ENCODE measurements around the gene TCF20.

TCF20 gene

DNA sequence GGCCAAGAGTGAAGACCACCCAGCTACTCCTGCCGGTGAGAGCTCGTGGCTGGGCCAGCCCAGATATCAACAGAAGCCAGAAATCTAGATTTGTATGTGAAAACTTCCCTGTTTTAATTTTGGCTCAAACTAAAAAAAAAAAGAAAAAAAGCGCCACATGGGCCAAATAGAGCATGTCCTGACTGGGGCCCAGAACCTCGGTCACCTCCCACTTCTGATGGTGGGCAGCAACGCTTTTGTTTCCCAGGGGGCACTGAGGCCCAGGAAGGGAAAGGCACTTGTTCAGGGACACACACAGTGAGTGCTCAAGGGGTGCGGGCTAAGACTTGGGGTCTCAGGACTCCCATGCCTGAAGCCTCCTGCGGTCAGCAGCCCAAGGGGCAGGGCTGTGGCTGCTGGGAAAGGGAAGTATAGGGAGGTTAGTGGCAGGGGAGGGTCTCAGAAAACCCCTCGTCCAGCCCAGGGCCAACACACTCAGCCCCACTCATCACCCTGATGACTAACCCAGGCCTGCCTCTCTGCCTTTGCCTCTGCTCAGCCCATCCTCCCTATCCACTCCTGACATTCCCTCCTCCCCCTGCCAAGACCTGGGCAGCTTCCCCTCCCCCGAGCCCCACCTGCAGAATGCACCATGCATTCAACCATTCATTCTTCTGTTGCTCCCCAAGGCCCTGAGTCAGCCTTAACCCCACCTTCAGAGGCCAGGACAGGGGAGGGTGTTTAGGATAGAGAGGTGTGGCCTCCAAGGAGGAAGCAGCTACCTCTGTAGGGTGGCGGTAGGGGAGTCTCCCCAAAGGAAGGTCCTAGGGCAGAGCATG is 30.0 kb upstream of the TCF20 start:
- peak; percentile 90 for DNase-seq (ENCODE audit: low spot score)

DNA sequence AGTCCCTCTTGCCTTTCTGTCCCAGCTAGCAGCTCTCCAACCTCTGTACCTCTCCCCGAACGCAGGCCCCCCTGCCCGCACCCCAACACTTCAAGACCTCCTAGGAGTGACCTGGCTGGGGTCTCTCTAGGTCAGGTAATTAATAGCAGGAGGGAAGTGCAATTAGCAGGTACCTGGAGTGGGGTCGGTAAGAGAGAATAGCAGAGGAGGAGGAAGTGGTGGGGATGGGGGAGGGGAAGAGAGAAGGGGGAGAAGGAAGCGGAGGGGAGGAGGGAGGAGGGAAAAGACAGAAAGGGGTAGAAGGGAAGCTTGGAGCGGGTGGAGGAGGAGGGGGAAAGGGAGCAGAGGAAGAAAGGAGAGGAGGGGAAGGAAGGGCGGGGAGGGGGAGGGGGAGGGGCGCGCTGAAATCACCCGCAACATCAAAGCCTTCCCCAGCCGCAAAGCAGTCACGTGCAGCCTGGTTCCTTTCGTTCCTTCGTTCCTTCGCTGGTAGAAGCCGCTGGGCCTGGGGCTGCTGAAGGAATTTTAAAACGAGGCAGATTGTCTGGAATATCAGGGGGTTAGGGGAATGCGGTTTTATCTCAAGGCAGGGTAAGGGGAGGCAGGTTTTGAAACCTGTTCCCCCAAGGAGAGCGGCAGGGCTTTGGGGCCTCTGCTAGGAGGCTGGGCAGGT is 29.3 kb upstream of the TCF20 start:
- DNase-seq (ENCODE audit: low spot score), result peak; percentile 49

DNA sequence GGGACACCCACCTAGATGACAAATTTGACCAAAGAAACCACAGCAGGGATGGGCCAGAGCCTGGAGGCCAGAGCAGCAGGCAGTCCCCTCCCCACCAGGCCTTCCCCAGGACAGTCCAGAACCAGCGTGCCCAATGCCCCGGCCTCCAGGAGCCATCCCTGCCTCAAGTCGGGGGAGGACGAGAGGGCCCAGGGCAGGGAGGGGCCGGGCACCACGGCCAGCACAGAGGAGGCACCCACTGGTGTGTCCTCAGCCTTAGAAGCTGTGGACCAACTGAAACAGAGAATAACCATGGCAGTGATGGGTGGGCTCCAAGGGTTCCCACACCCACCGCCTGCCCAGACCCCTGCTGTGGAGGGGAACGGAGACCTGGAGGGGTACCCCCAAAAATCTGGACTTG is 28.3 kb upstream of the TCF20 start:
- DNase-seq (ENCODE audit: low spot score), result no peak

DNA sequence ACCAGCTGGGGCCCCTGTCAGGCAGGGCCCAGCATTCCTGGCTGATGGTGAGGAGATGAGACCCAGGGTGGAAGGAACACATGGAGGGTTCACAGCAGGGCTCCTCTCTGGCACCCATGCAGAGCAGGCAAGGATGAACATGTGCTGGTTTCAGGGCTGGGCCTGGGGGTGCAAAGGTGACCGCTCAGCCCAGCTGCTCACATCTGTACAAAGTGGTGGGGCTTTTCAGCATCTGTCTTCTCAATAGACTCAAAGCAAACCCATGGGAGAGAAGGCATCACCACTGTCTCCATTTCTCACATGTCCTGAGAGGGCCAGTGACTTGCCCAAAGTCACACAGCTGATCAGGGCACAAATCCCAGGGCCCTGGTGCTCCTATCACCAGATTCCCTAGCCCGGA is 27.3 kb upstream of the TCF20 start:
- DNase-seq (ENCODE audit: low spot score), result no peak

DNA sequence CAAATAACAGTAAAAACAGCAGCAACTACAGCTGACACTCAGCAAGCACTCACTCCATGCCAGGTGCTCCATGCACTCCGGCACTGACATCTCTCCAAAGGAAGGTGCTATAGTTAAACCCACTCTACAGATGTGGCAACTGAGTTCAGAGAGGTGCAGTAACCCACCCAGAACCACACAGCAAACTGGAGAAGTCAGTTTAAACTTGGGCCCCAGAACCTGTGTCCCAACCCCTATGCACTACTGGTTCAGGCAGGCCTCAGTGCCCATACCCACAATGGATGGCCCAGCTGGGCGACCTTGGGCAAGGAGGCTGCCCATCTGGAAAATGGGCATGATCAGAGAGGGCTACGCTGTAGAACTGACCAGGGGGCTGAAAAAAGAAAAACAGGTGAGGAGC is 26.4 kb upstream of the TCF20 start:
- no peak for DNase-seq (ENCODE audit: low spot score)

DNA sequence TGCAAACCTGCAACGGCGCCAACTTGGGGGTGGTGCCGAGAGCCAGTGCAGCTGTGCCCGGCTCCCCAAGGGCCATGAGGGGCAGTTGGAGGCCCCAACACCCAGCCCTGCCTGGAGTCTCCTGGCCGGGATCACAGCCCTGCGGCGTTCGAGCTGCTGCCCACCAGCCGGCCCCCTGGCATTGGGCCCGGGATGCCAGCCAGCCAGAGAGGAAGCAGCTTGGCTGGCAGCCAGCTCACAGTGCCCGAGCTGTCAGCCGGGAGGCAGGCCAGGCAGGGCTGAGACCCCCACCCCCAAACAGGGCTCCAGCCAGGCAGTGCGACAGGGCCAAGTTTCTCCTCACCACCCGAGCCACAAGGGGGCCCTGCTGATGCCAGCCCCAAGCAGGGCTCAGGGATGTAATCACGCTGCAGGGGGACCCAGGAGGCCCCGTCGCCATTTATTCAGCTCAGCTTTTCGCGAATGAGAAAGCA is 26.0 kb upstream of the TCF20 start:
- peak; percentile 66 for DNase-seq (ENCODE audit: low spot score)

DNA sequence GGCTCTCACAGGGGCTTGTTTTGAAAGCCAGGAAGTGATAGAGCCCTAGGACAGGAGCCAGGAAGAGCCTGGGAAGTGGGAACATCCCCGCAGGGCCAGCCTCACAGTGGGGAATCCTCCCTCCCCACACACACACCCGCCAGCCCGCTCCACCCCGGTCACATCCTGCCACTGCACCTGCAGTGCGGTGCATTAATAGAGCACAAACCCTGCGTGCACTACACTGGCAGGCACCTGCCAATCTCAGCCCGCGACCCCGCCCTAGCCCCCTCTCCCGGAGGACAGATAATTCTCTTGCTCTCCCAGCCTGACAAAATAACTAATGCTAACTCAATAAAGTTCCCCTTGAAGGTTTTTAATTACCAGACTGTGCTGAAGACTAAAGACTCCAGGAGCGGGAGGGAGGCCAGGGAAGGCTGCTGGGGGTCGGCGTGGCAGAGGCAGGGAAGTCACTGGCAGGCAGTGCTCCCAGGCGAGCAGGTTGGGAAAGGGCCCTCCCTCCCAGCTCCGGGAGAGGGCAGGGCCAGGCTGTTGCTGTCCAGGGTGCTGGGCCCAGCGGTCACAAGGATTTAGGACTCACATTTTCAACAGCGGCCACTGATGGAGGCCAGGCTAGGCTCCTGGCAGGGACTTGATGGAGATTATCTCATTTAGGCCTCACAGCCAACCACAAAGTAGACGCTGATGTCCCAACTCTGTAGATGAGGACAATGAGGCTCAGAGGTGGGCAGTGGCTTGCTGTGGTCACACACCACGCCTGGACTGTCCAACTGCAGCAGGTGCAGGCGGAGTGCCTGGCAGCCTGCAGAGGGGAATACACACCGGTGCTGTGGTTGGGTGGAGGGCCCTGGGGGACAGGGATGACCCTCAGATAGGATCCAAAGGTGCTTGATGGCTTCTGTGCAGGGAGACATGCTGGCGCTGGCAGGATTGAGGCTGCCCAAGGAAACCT is 23.9 kb upstream of the TCF20 start:
- no peak for DNase-seq (ENCODE audit: low spot score)

DNA sequence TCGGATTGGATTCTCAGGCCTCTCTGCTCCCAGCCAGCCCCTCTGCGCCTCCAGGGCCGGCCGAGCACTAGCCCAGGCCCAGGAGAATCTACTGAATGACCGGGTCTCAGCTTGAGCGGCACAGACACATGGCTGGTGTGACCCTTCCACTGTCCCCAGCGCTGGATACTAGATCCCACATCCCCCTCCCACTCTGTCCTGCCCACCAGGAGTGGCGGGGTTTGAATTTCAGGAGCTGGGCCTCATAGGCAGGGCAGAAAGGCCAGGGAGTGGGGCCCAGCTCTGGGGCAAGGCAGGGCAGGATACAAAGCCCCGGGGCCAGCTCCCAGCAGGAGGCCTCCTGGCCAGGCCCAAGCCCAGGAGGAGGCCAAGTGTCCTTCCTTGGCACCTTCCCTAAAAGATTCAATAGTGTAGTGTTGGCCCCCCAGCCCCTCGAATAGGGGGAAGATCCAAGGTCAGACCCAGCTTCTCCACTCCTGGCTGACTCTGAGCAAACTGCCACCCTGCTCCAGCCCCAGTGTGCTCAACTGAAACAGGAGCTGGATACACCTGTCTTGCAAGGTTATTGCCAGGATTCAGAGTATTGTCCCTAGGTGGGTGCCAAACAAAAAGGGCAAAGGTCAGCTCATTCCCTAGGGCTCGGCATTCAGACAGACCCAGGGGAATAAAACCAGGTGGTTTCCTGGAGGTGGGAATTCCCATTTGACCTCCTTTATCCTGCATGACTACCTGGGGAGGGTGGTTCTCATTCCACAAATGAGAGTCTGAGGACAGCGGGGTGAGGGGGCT is 22.5 kb upstream of the TCF20 start:
- no peak for DNase-seq (ENCODE audit: low spot score)

DNA sequence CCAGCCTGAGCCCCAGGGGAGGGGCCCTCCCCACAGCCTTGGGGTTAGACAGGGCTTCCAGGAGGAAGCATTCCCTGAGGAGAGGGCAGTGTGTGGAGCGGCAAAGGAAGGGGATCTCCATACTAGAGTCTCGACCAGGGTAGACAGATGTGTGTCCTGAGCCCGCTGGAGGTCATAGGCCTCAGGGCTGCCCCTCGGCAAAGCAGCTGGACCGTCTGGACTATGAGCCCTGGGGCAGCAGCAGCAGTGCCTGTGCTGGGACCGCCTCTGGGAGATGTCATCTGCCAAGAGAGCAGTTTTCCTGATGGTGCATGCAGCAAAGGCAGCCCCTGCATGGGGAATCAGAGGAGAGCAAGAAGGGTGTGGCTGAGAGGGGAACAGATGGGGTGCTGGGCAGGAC is 20.8 kb upstream of the TCF20 start:
- DNase-seq (ENCODE audit: low spot score), result no peak

DNA sequence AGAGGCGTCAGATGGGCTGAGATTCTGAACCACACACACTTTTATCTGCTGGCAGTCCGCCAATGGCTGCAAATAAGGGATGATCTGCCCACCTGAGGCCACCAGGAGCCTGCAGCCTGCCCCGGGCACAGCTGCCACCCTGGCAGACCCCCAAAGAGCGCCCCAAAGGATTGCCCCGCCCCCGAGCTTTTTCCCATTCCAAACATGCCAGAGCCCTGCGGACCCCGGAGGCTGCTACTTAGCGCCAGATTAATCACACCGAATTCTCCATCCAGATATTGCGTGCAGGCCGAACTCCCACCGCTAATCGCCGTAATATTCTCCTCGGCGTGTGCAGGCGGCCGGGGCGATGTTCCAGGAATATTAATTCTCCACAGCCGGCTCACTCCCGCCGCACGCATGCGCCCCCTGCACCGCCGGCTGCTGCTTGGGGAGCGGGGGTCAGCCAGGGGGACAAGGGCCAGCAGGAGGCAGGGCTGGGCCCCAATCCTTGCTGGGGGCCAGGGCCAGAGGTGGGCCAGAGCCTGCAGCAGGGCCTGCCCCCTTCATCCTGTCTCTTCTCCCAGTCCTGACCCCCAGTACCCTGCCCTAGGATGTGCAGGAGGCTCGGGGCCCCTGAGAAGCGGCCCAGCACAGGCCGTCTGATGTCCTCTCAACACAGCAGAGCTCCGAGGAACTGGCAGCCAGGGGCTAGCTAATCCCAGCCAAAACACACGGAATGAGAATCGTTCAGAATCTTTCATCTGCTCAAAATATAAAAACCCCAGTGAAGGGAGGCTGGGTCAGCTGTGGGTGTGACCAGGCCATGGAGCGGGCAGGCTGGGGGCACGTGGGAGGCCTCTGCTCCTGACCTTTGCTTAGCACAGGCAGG is 19.5 kb upstream of the TCF20 start:
- DNase-seq (ENCODE audit: low spot score), result no peak

DNA sequence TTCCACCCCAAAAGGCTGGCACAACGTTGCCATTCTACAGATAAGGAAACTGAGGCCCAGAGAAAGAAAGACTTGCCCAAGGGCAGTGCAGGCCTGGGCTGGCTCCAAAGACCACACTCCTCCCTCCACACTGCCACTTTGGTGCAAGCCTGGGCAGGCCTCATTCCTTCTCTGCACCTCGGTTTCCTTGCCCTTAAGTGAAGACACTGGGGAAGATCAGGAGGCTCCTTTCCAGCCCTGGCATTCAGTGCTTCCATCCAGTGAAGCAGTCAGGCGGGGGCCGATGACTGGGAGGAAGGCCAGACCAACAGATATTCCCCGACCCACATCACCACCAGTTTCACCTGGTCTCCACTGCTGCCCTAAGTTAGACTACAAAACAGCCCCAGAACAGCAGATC is 18.3 kb upstream of the TCF20 start:
- no peak for DNase-seq (ENCODE audit: low spot score)

DNA sequence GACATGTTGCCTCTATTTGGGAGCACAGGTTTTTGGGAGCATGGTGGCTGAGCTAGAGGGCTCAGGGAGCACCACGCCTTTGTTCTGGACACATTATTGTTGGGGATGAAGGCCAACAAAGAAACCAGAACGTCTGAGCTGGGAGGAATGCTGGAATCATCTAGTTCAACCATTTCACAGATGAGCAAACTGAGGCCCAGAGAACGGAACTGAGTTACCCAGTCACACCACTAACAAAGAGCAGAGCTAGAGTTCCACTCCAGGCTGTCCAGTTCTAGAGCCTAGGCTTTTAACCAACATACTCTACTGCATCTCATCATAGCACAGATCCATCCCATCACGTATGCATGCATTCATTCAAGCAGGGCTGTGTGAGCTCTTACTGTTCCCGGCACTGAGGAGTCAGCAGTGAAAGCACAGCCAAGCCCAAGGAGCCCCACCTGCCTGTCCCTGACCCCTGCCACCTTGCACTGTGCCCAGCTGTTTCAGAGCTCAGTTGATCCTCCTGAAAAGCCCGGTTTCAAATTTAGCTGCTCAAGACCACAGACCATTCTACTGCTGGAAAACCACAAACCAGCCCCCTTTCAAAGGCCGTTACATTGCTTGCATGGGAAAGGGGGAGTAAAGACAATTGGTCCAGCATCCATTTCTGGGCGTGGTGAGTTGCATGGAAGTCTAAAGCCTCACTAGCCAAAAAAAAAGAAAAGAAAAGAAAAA is 16.9 kb upstream of the TCF20 start:
- DNase-seq (ENCODE audit: low spot score), result no peak

DNA sequence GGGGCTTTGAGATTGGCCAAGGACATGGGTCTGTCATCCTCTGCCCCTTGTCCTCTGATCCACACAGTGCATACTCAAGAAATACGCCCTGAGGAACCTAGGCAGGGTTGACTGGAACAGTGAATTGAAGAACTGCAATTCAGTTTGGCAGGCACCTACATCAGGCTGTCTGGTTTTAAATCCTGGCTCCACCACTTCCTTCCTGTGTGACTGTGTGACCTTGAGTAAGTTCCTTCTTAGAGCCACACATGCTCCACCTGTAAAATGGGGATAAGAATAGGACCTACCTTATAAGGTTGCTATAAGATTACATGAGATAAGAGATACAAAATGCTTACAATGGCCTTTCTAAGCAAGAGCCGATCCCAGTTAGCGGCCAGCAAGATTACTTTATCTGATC is 15.8 kb upstream of the TCF20 start:
- DNase-seq (ENCODE audit: low spot score), result no peak

DNA sequence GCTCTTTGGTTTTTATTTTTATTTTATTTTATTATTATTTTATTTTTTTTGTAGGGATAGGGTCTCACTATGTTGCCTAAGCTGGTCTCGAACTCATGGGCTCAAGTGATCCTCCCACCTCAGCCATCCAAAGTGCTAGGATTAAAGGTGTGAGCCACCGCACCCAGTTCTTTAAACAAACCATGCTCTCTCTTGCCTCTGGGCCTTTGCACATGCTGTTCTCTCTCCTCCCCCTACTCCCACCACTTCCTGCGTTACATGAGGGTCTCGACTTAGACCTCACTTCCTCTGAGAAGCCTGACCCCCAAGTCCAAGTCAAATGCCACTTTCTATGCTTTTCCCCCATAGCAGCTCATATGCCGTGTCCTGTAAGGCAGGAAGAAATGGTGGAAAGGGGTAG is 15.2 kb upstream of the TCF20 start:
- no peak for DNase-seq (ENCODE audit: low spot score)

DNA sequence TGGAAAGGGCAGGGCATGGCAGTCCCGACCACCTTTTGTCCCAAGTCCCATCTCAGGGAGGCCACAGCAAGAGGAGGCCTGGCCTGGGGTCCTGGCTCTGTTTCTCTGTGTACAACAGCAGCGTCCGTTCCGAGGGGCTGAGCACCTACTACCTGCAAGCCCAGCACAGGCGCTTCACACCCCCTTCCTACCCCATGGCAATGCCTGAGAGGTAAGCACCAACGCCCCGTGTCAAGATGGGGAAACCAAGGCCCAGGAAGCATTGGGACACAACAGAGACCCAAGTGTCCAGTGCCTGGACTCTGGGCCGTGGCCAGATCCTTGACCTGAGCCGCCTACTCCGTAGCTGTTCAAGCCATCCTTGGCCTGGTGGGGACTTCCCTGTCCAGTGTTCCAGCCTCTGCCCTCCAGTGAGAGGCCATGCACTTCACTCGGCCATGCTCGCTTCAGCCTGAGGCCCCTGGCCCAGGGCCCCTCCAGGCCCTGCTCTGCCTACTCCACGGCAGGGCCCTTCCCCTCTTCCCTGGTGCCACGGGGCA is 14.3 kb upstream of the TCF20 start:
- no peak for DNase-seq (ENCODE audit: low spot score)

DNA sequence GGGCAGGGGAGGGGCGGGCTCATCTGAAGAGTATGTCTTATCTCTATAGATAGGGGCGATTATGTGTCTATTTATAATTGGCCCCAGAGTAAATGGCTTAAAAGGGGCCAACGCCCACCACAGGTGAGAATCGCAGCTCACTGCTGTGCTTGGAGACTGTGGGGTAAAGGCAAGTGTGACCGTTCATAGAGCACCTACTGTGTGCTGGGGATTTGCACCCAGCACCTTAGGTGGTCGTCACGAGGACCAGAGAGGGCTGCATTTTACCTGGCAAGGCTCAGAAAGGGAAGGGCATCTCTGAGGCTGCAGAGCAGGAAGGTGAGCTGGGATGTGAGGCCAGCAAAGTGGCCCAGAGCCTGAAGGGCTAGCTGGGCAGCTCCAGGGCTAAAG is 13.7 kb upstream of the TCF20 start:
- no peak for DNase-seq (ENCODE audit: low spot score)

DNA sequence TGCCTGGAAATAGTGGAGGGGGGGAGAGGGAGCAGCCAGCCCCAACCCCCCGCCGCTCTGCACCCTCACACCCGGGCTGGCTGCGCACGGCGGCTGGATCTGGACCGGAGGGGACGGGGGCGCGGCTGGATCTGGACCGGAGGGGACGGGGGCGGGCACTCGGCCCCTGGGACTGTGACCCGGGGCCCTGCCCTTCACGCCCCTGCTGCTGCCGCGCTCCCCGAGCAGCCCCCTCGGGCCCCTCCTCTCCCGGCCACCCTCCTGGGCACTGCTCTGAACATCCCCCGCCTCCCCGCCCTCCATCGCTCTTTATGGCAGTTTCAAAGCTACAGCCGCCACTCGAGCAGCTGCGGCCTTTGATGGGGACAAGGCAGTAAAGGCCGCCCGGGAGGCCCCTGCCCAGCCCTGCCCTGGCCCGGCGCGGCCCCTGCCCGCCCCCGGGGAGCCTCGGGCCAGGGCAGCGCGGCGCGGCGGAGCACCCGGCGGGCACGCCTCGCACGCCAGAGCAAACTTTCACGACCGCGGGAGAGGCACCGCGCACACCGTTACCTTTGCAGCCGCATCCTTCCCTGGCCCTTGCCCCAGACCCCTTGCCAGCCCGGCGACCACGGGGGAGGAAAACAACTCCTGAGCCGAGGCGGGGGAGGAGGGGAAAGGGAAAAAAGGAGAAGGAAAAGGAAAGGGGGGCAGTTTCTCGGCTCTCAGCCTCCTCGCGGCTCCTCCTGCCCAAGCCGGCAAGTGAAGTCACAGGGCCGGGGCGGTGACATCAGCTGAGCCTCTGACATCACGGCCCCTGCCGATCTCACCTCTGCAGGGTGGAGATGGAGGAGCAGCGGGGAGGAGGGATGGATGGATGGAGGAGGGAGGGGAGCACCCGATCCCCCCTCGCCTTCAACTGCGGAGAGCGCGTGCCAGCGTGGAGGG is 13.1 kb upstream of the TCF20 start:
- peak; percentile 26 for DNase-seq (ENCODE audit: low spot score)

DNA sequence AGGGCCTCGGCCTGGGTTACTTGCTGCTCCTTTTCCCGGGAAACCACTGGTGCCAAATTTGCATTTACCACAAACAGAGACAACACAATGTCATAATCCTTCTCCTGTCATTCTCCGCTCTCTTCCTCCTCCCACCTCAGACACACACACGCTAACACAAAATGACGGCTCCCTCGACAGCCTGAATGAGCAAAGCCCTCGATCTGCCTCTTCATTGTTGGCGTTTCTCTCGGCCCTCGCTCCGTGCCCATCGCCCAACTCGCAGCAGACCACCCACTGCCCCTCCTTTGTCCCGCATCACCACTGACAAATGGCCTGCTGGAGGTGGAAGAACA is 12.5 kb upstream of the TCF20 start:
- DNase-seq (ENCODE audit: low spot score), result no peak
